Fibroblast of lung (primary cell): ENCODE measurements around the gene CCT5. TPM values are rescaled to one million over a fixed set of nuclear protein-coding genes. Genes with fewer than 3 reads are reported as not detected.
"Not testable (repeated sequence)": the region's sequence is repeated elsewhere in the genome, so short reads cannot be mapped to it uniquely, and the experiment has no call there.

Experiments
- DNase-seq, 2 donors: peaks; one replicate each; pipeline versions ENCODE4 v3.0.0 to v3.0.0-alpha.2; 2010; ENCODE audit warnings: low read depth in 2 of 2
- H2AFZ ChIP-seq: 2 replicates; pipeline ENCODE4 v1.5.1; 2012; ENCODE audit warnings: low read length, control low read depth, inconsistent platforms
- H3K27ac ChIP-seq: 2 replicates; pipeline ENCODE4 v1.5.1; 2011; ENCODE audit warnings: low read length, control low read depth; ENCODE audit not compliant: insufficient read depth
- H3K27me3 ChIP-seq: 2 replicates; pipeline ENCODE4 v1.5.1; 2011; ENCODE audit warnings: mild to moderate bottlenecking, low read length; ENCODE audit not compliant: control insufficient read depth, insufficient read depth
- H3K36me3 ChIP-seq: 2 replicates; pipeline ENCODE4 v1.5.1; 2011; ENCODE audit warnings: low read length; ENCODE audit not compliant: control insufficient read depth, insufficient read depth
- H3K4me1 ChIP-seq: 2 replicates; pipeline ENCODE4 v1.5.1; 2011; ENCODE audit warnings: low read length; ENCODE audit not compliant: control insufficient read depth, insufficient read depth; ENCODE audit errors: extremely low read depth
- H3K4me2 ChIP-seq: 2 replicates; pipeline ENCODE4 v1.5.1; 2011; ENCODE audit warnings: low read length, control low read depth; ENCODE audit not compliant: insufficient read depth; ENCODE audit errors: extremely low read depth
- H3K4me3 ChIP-seq, 4 experiments: fragments of 200-600 bp in 1 of 4; sonication (generic) in 1 of 4; replicated peaks in 1 of 4; 2 replicates each; pipeline ENCODE4 v1.5.1; 2011 to 2016; ENCODE audit warnings: low read length in 4 of 4, low read depth in 3 of 4, mild to moderate bottlenecking in 3 of 4, control low read depth in 2 of 4, inconsistent platforms in 1 of 4, mixed read lengths in 1 of 4; ENCODE audit not compliant: insufficient read depth in 1 of 4; ENCODE audit errors: control extremely low read depth in 1 of 4
- H3K79me2 ChIP-seq: 2 replicates; pipeline ENCODE4 v1.5.1; 2012; ENCODE audit warnings: mild to moderate bottlenecking, low read length, inconsistent platforms; ENCODE audit not compliant: control insufficient read depth, insufficient read depth
- H3K9ac ChIP-seq: 2 replicates; pipeline ENCODE4 v1.5.1; 2011; ENCODE audit warnings: mild to moderate bottlenecking, low read length, control low read depth; ENCODE audit not compliant: insufficient read depth
- H3K9me3 ChIP-seq: 2 replicates; pipeline ENCODE4 v1.5.1; 2012; ENCODE audit warnings: low read depth, low read length; ENCODE audit not compliant: control insufficient read depth, insufficient read depth
- H4K20me1 ChIP-seq: 2 replicates; pipeline ENCODE4 v1.5.1; 2011; ENCODE audit warnings: low read length; ENCODE audit not compliant: control insufficient read depth, insufficient read depth; ENCODE audit errors: extremely low read depth
- CTCF ChIP-seq, 2 donors: IDR thresholded peaks in 1 of 2; conservative IDR thresholded peaks in 1 of 2; 1 replicate in 1 of 2; 2 replicates in 1 of 2; pipeline ENCODE4 v1.5.1; 2011 to 2012; ENCODE audit warnings: low read length in 2 of 2, control low read depth in 1 of 2, inconsistent platforms in 1 of 2, low read depth in 1 of 2, mild to moderate bottlenecking in 1 of 2
- EZH2 ChIP-seq: IDR thresholded peaks from 2 replicates; pipeline ENCODE4 v1.5.1; 2012; ENCODE audit warnings: low read length, control low read depth, mild to moderate bottlenecking; ENCODE audit errors: missing control alignments
- polyA plus RNA-seq, 2 donors: library from polyadenylated mRNA; depleted of rRNA in 1 of 2; stranded (reverse) in 1 of 2; unstranded in 1 of 2; fragments of >200 nt; gene quantifications; 2 replicates each; pipeline ENCODE4 v1.2.1, GENCODE V29; 2011 to 2012; ENCODE audit warnings: missing spikeins in 1 of 2
- total RNA-seq: library from RNA; depleted of rRNA; stranded (reverse); fragments of >200 nt; gene quantifications from 2 replicates; pipeline ENCODE4 v1.2.1, GENCODE V29; 2014

The CCT5 gene
- total and polyA plus RNA-seq, 2 donors (not counting 1 experiment from before 2014, with no cell fraction given): 341 to 406 TPM

- Histone ChIP-seq H3K27ac (no peak overlapping the region), H3K9me3 (no peaks in the 10 kb centered on the region), H2AFZ (no peak overlapping the region), H3K27me3 (no peaks in the 10 kb centered on the region), H3K4me3 (no peak overlapping the region), H3K4me2 (no peak overlapping the region), H4K20me1 (no peaks in the 10 kb centered on the region), H3K36me3 (no peaks in the 10 kb centered on the region), H3K79me2 (no peaks in the 10 kb centered on the region), H3K4me1 (no peaks in the 10 kb centered on the region), H3K9ac (no peak overlapping the region)
- TF ChIP-seq EZH2: no peak
- no peak for TF ChIP-seq CTCF (conservative IDR thresholded peaks at IDR 0.05 in 1 of 2, IDR thresholded peaks at IDR 0.05 in 1 of 2; ENCODE audit: low read depth in 1 of 2, low read length in 2 of 2)
- DNase-seq: no peak
Observed at GRCh38 chr5:10272053-10272874, 22.2 kb downstream of the CCT5 start.

- not testable (repeated sequence) for H3K4me2 ChIP-seq, H2AFZ ChIP-seq, H3K79me2 ChIP-seq, H3K9me3 ChIP-seq, H3K4me3 ChIP-seq, DNase-seq, H3K4me1 ChIP-seq, H3K27me3 ChIP-seq, H4K20me1 ChIP-seq, H3K27ac ChIP-seq, H3K9ac ChIP-seq, H3K36me3 ChIP-seq
Observed at GRCh38 chr5:10272875-10273209, 22.8 kb downstream of the CCT5 start.

- Histone ChIP-seq H3K4me1 (no peaks in the 10 kb centered on the region), H3K4me3 (no peak overlapping the region), H3K4me2 (no peak overlapping the region), H3K27ac (no peak overlapping the region), H3K9ac (no peak overlapping the region), H2AFZ (no peak overlapping the region), H4K20me1 (no peaks in the 10 kb centered on the region), H3K79me2 (no peaks in the 10 kb centered on the region), H3K27me3 (no peaks in the 10 kb centered on the region), H3K9me3 (no peaks in the 10 kb centered on the region), H3K36me3 (no peaks in the 10 kb centered on the region)
- DNase-seq: no peak
- TF ChIP-seq CTCF (conservative IDR thresholded peaks at IDR 0.05 in 1 of 2, IDR thresholded peaks at IDR 0.05 in 1 of 2; ENCODE audit: low read depth in 1 of 2, low read length in 2 of 2) (no peak), EZH2 (no peak)
Observed at GRCh38 chr5:10275460-10275859, 25.4 kb downstream of the CCT5 start.
